Adrenal gland (tissue), 5 donors: Measurements from ENCODE around the gene HSD11B2.

ENCODE experiments used
- CTCF ChIP-seq, 6 experiments: fragments of 450-650 bp in 4 of 6; fragments of 200-600 bp in 2 of 6; sonication (generic) in 1 of 6; IDR thresholded peaks; 1 replicate in 5 of 6; 2 replicates in 1 of 6; pipeline versions ENCODE4 v1.5.1 to v1.8.0; 2016 to 2021; ENCODE audit warnings: antibody characterized with exemption in 6 of 6, mild to moderate bottlenecking in 2 of 6, moderate library complexity in 1 of 6
- POLR2A ChIP-seq, 2 donors: fragments of 450-650 bp; IDR thresholded peaks; one replicate each; pipeline ENCODE4 v1.6.1; 2017; ENCODE audit warnings: antibody characterized with exemption in 2 of 2, mild to moderate bottlenecking in 2 of 2, moderate library complexity in 1 of 2
- donor health status: DM: no; HTN: no; CAD: no.

GRCh38 chr16:67449739-67450138, 18.8 kb downstream of the HSD11B2 start:
- TF ChIP-seq CTCF (IDR thresholded peaks at IDR 0.05), result no peak
- no peak for TF ChIP-seq POLR2A (IDR thresholded peaks at IDR 0.05)
